Body of pancreas (tissue), 4 donors: ENCODE measurements around the gene MYMX. TPM values are rescaled to one million over a fixed set of nuclear protein-coding genes. Genes with fewer than 3 reads are reported as not detected.
A peak's percentile ranks its signal among the peaks of the same experiment; 100 is the strongest.

Experiments
- ATAC-seq: fragments of 150-250 bp; one replicate; pipeline ENCODE4 v1.9.1; 2016
- DNase-seq, 4 donors: peaks; one replicate each; pipeline ENCODE4 v3.0.0-alpha.2; 2019
- H3K27ac ChIP-seq, 4 donors: fragments of 200-600 bp; sonication (generic); 1 replicate in 3 of 4; 2 replicates in 1 of 4; pipeline versions ENCODE4 v1.5.1 to v1.6.1; 2016 to 2019; ENCODE audit warnings: mild to moderate bottlenecking in 1 of 4, mixed read lengths in 1 of 4, moderate library complexity in 1 of 4
- H3K27me3 ChIP-seq, 2 donors: fragments of 200-600 bp; sonication (generic); one replicate each; pipeline ENCODE4 v1.6.0; 2016; ENCODE audit warnings: mild to moderate bottlenecking in 1 of 2
- H3K36me3 ChIP-seq, 2 donors: fragments of 200-600 bp; sonication (generic); replicated peaks in 1 of 2; 2 replicates each; pipeline ENCODE4 v1.5.1; 2016; ENCODE audit warnings: low read depth in 2 of 2; ENCODE audit not compliant: insufficient read depth in 1 of 2
- H3K4me1 ChIP-seq: fragments of 200-600 bp; sonication (generic); one replicate; pipeline ENCODE4 v1.6.0; 2016
- H3K4me3 ChIP-seq, 2 donors: fragments of 200-600 bp; sonication (generic); 1 replicate in 1 of 2; 2 replicates in 1 of 2; pipeline ENCODE4 v1.5.1; 2016 to 2019
- H3K9me3 ChIP-seq, 3 donors: fragments of 200-600 bp; sonication (generic); 1 replicate in 2 of 3; 2 replicates in 1 of 3; pipeline ENCODE4 v1.5.1; 2016
- CTCF ChIP-seq, 7 experiments: fragments of 450-650 bp in 4 of 7; fragments of 200-600 bp in 3 of 7; sonication (generic) in 3 of 7; IDR thresholded peaks; one replicate each; pipeline ENCODE4 v1.5.1; 2016 to 2019; ENCODE audit warnings: antibody characterized with exemption in 7 of 7
- POLR2A ChIP-seq, 3 donors: fragments of 450-650 bp; IDR thresholded peaks; one replicate each; pipeline ENCODE4 v1.6.1; 2016; ENCODE audit warnings: antibody characterized with exemption in 3 of 3, mild to moderate bottlenecking in 2 of 3
- WGBS, 2 donors: methylation state at CpG; one replicate each; pipeline ENCODE4 v1.1.5; 2017; 5-methylcytosine and 5-hydroxymethylcytosine counted together
- intact Hi-C: fragments of 100-400 bp; cut with DNase I; formaldehyde crosslinking; loops from one replicate; pipeline ENCODE4 v1.15.1; 2023
- total RNA-seq, 2 donors: library from RNA; depleted of rRNA; stranded (reverse); fragments of >200 nt; gene quantifications; one replicate each; pipeline ENCODE4 v1.1.0, GENCODE V29; 2016

The MYMX gene
- total RNA-seq, 2 donors from 2014 or later, result 4.2 TPM; not detected in 1

- no peak for TF ChIP-seq POLR2A (IDR thresholded peaks at IDR 0.05)
- no peak for TF ChIP-seq CTCF (IDR thresholded peaks at IDR 0.05)
- ATAC-seq (no peak), DNase-seq (no peak)
- intact Hi-C loops, result no loop called here
- WGBS, 2 donors, result 86 to 93% methylated on average over 3 to 8 of the region's 8 CpGs
- H3K4me3 ChIP-seq, result no peak overlapping the region
- H3K27ac ChIP-seq, result no peak overlapping the region
- H3K36me3 ChIP-seq, result no peaks in the 10 kb centered on the region
- H3K9me3 ChIP-seq, result no peaks in the 10 kb centered on the region
- H3K27me3 ChIP-seq, result no peaks in the 10 kb centered on the region
- peaks cover 46% of the 10 kb centered on the region for H3K4me1 ChIP-seq
These were observed 44.9 kb downstream of the MYMX start for GRCh38 chr6:44261581-44261980.

DNA sequence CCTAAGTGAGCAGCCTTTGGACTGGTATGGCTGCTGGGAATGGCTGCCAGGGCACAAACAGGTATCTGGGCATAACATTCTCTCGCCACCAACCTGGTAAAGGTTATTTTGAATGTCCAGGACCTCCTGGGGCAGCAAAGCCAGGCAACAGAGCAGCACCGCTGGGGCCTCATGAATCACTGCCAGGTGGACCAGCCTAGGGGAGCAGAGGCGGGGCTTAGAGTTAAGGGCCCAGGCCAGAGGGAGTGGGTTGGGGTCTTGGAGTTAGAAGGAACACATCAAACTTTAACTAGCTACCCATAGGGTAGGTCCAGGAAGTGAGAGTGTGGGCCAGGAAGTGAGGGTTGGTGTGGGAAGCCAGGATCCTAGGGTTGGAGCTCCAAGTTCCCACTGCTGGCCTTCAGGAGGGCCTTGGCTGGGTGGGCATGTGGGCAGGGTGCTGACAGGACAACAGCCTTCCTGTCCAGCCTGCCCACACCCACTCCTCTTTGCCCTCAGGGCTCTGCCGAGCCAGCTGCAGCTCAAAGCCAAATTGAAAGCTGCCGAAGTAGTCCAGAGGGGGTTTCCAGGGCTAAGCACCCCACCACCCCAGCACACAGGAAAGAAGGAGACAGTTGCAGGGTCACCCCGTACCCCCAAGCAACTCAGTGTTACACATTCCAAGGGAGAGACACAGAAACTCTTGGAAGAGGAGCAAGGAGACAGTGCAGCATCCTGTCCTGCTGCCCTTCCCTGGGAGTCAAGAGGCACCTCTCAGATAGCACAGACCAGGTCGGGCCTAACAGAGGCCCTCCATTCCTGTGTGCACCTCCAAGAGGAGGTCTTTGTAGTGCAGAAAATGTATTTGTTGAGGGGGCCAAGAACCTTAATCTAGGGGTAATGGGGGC, 46.0 kb downstream of the MYMX start:
- no peaks in the 10 kb centered on the region for H3K36me3 ChIP-seq
- no peak for DNase-seq

GRCh38 chr6:44263354-44264100, 46.8 kb downstream of the MYMX start:
- intact Hi-C loops, result no loop called here
- WGBS, 2 donors, result 38 to 44% methylated on average over 9 of the region's 9 CpGs
- Histone ChIP-seq H3K9me3 (no peaks in the 10 kb centered on the region), H3K27me3 (no peaks in the 10 kb centered on the region), H3K36me3 (no peaks in the 10 kb centered on the region), H3K4me1 (peaks cover 34% of the 10 kb centered on the region), H3K27ac (peak overlapping the region in 3 of 4 donors; percentile 83 to 90 (median 87)), H3K4me3 (no peak overlapping the region)
- DNase-seq (peak in 3 of 4 donors; percentile 47 to 72 (median 61)), ATAC-seq (peak; percentile 57)
- TF ChIP-seq CTCF (IDR thresholded peaks at IDR 0.05) (no peak), POLR2A (IDR thresholded peaks at IDR 0.05) (peak in 2 of 3 donors; percentile 87 to 90)

More for the DNA sequence above, 46.0 kb downstream of the MYMX start:
- intact Hi-C loops, result no loop called here
- Histone ChIP-seq H3K27ac (peak overlapping the region in 3 of 4 donors; percentile 83 to 90 (median 87)), H3K4me3 (no peak overlapping the region), H3K27me3 (no peaks in the 10 kb centered on the region), H3K9me3 (no peaks in the 10 kb centered on the region), H3K4me1 (peaks cover 40% of the 10 kb centered on the region)
- 59% methylated on average over 6 to 7 of the region's 7 CpGs for WGBS, 2 donors
- TF ChIP-seq CTCF (IDR thresholded peaks at IDR 0.05) (no peak), POLR2A (IDR thresholded peaks at IDR 0.05) (no peak)
- no peak for ATAC-seq

DNA sequence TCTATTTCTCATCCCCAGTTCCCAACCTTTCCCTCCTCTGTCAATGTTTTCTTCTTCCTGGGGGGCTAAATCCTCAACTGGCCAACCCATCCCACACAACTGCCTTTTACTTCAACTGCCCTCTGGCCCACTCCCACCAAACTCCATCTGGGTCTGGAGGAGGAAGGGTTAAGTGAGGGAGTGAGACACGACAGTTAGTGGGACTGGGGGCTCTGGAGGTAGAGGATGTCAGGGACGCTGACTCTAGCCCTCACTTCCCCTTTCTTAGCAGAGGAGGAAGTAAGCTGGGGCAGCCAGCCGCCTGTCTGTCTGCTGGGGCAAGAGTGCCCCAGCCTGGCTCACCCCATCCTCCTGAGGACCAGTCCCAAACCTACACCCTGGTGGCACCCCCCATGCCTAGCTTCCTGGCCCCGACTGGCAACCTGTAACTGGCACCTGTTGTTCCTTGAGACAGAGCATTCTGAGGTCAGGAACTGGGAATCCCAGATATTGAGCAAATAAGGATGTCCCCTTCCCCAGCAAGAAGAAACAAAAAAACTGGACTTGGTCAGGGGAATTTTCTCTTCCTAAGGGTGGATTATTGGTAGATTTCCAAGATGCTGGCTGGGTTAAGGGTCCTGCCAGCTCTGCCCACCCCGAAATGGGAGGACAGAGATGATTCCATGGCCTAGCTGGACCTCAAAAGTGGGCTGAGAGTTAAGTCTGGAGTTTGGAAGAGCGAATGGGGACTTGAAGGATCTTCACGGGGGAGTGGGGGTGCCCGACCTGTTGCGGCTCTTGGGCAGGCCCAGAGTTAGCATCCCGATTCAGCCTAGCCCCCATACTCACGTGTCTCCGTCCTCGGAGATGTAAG, 47.7 kb downstream of the MYMX start:
- WGBS, 2 donors, result 6 to 16% methylated on average over 7 to 13 of the region's 13 CpGs
- intact Hi-C loops, result no loop called here
- TF ChIP-seq POLR2A (IDR thresholded peaks at IDR 0.05) (no peak), CTCF (IDR thresholded peaks at IDR 0.05) (no peak)
- no peaks in the 10 kb centered on the region for H3K9me3 ChIP-seq
- DNase-seq, result peak in 1 of 4 donors; percentile 53
- no peaks in the 10 kb centered on the region for H3K27me3 ChIP-seq
- H3K4me3 ChIP-seq, result peak overlapping the region; percentile 28 to 79
- no peaks in the 10 kb centered on the region for H3K36me3 ChIP-seq
- peaks cover 34% of the 10 kb centered on the region for H3K4me1 ChIP-seq
- ATAC-seq, result peak; percentile 7
- H3K27ac ChIP-seq, result peak overlapping the region; percentile 42 to 90 (median 85)
